Bronchus fibroblast of lung (primary cell): Measurements from ENCODE around the gene OR4C3. TPM values are rescaled to one million over a fixed set of nuclear protein-coding genes. Genes with fewer than 3 reads are reported as not detected.

ENCODE experiments used
- total RNA-seq: library from RNA; depleted of rRNA; stranded (reverse); fragments of >200 nt; gene quantifications from 2 replicates; pipeline ENCODE4 v1.2.3, GENCODE V29; 2015

Gene OR4C3
- total RNA-seq = not detected in 2 replicates

GRCh38 chr11:48324620-48325019 lies at the start of gene OR4C3:
Gene OR4C3 (plus strand): TSS chr11:48324920. CDS start chr11:48325022, 102 bp downstream.

GRCh38 chr11:48305923-48306322 lies 18.8 kb upstream of the OR4C3 start, which contains the start of gene OR4S1:
Gene OR4S1 (plus strand): TSS chr11:48306223. CDS start chr11:48306223, 0 bp downstream.

GRCh38 chr11:48366365-48366764 lies 41.6 kb downstream of the OR4C3 start, which contains the start of gene OR4C5:
Gene OR4C5 (minus strand): TSS chr11:48366465. CDS start chr11:48366465, 0 bp downstream.

Other genes starting within 250 kb of the OR4C3 start
- not detected in 2 replicates for gene OR4B1, start 108.1 kb upstream of the OR4C3 start, total RNA-seq
- not detected in 2 replicates for gene OR4X2, start 79.8 kb upstream of the OR4C3 start, total RNA-seq
- not detected in 2 replicates for gene OR4X1, start 61.1 kb upstream of the OR4C3 start, total RNA-seq
- not detected in 2 replicates for gene OR4S1, start 18.7 kb upstream of the OR4C3 start, total RNA-seq
- not detected in 2 replicates for gene OR4C5, start 41.5 kb downstream of the OR4C3 start, total RNA-seq
- gene OR4A47, start 163.9 kb downstream of the OR4C3 start, total RNA-seq = not detected in 2 replicates